Adrenal gland (tissue), 5 donors: ENCODE measurements around the gene MAT1A.

Experiments used
- POLR2A ChIP-seq, 2 donors: fragments of 450-650 bp; IDR thresholded peaks; one replicate each; pipeline ENCODE4 v1.6.1; 2017; ENCODE audit warnings: antibody characterized with exemption in 2 of 2, mild to moderate bottlenecking in 2 of 2, moderate library complexity in 1 of 2
- TF ChIP-seq, protein P1 (sequence below), 6 experiments: fragments of 450-650 bp in 4 of 6; fragments of 200-600 bp in 2 of 6; sonication (generic) in 1 of 6; IDR thresholded peaks; 1 replicate in 5 of 6; 2 replicates in 1 of 6; pipeline versions ENCODE4 v1.5.1 to v1.8.0; 2016 to 2021; ENCODE audit warnings: antibody characterized with exemption in 6 of 6, mild to moderate bottlenecking in 2 of 6, moderate library complexity in 1 of 6
- donor health status: DM: no; HTN: no; CAD: no.

DNA sequence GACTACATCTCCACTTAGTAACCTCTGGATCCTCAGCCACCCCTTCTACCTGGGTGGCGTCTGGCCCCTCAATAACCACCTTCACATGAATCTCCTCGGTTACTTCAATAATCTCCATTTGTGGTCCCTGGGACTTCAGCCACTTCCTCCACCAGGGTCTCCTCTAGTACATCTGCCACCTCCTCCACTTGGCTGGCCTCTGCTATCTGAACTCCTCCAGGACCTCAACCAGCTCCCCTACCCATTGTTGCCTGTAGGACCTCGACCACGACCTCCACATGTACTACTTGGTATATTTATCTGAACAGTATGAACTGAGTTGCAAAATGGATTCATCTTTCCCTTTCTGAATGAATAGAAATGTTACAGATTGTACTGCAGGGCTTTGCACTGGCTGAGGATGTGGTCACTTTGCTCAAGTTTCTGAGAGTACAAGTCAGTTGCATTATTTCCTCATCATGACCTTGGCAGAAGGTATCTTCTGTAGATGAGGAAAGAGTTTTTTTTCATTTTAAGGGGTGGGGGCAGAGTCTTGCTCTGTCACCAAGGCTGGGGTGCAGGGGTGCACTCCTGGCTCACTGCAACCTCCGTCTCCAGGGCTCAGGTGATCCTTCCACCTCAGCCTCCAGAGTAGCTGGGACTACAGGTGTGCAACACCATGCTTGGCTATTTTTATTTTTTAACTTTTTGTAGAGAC lies 36.0 kb downstream of the MAT1A start:
- no peak for TF ChIP-seq POLR2A (IDR thresholded peaks at IDR 0.05)
- TF ChIP-seq, protein P1, sequence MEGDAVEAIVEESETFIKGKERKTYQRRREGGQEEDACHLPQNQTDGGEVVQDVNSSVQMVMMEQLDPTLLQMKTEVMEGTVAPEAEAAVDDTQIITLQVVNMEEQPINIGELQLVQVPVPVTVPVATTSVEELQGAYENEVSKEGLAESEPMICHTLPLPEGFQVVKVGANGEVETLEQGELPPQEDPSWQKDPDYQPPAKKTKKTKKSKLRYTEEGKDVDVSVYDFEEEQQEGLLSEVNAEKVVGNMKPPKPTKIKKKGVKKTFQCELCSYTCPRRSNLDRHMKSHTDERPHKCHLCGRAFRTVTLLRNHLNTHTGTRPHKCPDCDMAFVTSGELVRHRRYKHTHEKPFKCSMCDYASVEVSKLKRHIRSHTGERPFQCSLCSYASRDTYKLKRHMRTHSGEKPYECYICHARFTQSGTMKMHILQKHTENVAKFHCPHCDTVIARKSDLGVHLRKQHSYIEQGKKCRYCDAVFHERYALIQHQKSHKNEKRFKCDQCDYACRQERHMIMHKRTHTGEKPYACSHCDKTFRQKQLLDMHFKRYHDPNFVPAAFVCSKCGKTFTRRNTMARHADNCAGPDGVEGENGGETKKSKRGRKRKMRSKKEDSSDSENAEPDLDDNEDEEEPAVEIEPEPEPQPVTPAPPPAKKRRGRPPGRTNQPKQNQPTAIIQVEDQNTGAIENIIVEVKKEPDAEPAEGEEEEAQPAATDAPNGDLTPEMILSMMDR (IDR thresholded peaks at IDR 0.05): no peak
